ENCODE data around the gene TNFRSF4.

DNA sequence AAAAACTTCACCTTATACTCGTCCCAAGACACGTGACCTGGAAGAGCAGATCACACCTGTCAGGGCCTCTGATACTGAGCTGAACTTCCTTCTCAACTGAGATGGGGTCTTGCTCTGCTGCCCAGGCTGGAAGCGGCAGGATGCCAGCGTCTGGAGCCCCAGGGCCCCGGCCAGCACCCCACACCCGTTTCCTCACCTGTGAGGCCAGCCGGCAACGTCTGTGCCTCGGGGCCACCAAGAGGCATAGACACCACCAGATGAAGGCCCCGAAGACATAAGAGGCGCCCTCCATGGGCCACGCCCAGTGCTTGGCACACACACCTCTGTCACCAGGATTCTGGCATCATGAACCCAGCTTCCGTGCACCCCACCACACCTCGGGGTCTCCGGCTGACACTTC, 9.4 kb upstream of the TNFRSF4 start:
- TF ChIP-seq EZH2 (IDR thresholded peaks at IDR 0.05) = no peak
- TF ChIP-seq POLR2AphosphoS5 (IDR thresholded peaks at IDR 0.05; ENCODE audit: borderline replicate concordance, low read depth, low read length) = no peak
- no peak for TF ChIP-seq FOXP2 (optimal IDR thresholded peaks at IDR 0.05; ENCODE audit: control extremely low read depth, extremely low read length, insufficient read depth)

Data from SK-N-MC (cell line).